C4-2B (cell line): ENCODE measurements around the gene TNRC18.

Source experiments
- CTCF ChIP-seq: fragments of 450-650 bp; conservative IDR thresholded peaks from 2 replicates; pipeline ENCODE4 v1.5.1; 2017; ENCODE audit warnings: mild to moderate bottlenecking
- ZFX ChIP-seq: fragments of 450-650 bp; IDR thresholded peaks from 2 replicates; pipeline ENCODE4 v1.6.1; 2017

DNA sequence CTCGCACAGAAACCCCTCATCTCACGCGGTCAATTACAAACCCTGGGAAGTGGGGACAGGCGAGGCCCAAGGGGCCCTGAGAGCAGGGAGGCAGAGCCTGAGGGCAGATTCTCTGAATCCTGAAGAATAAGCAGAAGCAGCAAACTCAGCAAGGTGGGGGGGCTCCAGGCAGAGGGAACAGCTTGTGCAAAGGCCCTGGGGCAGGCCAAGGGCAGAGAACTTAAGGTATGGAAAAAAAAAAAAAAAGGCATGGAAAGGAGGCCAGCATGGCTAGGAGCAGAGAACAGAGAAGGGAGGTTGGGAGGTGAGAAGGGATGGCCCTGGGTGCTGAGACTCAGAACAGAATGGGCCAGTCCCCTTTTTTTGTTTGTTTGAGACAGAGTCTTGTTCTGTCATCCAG lies 32.8 kb upstream of the TNRC18 start:
- TF ChIP-seq CTCF: no peak
- TF ChIP-seq ZFX: no peak
